ENCODE measurements around the gene H6PD.

The H6PD gene

GRCh38 chr1:9246215-9246614 lies 11.6 kb downstream of the H6PD start:
- no peak overlapping the region for H3K4me3 ChIP-seq (ENCODE audit: low read depth in 1 of 2, low read length in 1 of 2)
- H3K27ac ChIP-seq, result peak overlapping the region; percentile 15
- peaks cover 68 to 72% of the 10 kb centered on the region in 2 experiments for H3K4me1 ChIP-seq (ENCODE audit: control insufficient read depth in 1 of 2, insufficient read depth in 1 of 2, low read depth in 1 of 2, low read length in 1 of 2)
- no peaks in the 10 kb centered on the region for H3K9me3 ChIP-seq
- H3K36me3 ChIP-seq, result peaks cover 40% of the 10 kb centered on the region
- no peaks in the 10 kb centered on the region for H3K27me3 ChIP-seq
- no peak for TF ChIP-seq CTCF (IDR thresholded peaks at IDR 0.05)

DNA sequence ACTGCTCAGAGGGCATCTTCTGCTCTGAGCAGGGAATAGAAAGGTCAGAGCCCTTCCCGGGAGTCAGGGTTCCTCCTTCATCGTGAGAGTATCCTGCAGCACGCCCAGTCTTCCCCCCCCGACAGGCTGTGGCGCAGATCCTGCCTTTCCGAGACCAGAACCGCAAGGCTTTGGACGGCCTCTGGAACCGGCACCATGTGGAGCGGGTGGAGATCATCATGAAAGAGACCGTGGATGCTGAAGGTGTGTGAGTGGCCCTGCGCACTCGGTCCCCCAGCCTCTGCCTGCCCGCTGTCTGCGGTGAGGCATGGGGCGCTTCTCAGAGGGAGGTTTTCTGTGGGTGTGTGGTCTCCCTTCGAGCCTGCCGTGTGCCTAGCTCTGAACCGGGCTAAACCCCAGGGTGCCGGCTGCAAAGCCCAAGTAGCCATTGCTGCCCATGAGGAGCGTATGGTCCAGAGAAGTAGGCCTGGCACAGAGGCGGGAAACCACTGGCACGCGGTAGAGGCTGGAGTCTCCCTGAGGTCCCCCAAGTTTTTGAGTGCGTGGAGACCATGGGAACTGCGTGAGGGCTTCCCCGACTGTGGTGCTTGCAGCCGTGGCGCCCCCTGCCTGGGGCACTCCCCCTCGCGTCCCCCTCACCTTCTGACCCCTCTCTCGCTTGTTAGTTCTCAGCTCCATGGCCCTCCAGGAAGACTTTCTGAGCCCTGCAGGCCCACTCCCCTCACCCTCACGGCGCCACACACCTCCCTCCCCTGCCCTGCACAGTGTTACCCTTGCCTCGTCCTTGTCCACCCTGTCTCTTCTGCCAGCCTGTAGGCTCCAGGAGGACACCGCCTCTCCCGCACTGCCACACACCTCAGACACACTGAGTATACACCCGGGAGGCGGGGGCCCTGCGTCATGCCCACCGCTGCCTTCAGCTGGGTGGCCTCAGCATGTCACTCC lies 12.5 kb downstream of the H6PD start:
- no peak overlapping the region for H3K27ac ChIP-seq
- H3K4me3 ChIP-seq (ENCODE audit: low read depth in 1 of 2, low read length in 1 of 2), result no peak overlapping the region
- TF ChIP-seq CTCF (IDR thresholded peaks at IDR 0.05), result no peak
- no peaks in the 10 kb centered on the region for H3K9me3 ChIP-seq
- H3K27me3 ChIP-seq, result no peaks in the 10 kb centered on the region
- H3K36me3 ChIP-seq, result peaks cover 47% of the 10 kb centered on the region
- peaks cover 59 to 63% of the 10 kb centered on the region in 2 experiments for H3K4me1 ChIP-seq (ENCODE audit: control insufficient read depth in 1 of 2, insufficient read depth in 1 of 2, low read depth in 1 of 2, low read length in 1 of 2)

GRCh38 chr1:9247894-9248293 lies 13.3 kb downstream of the H6PD start:
- Histone ChIP-seq H3K27me3 (no peaks in the 10 kb centered on the region), H3K36me3 (peaks cover 51% of the 10 kb centered on the region), H3K4me1 (ENCODE audit: control insufficient read depth in 1 of 2, insufficient read depth in 1 of 2, low read depth in 1 of 2, low read length in 1 of 2) (peaks cover 51 to 55% of the 10 kb centered on the region in 2 experiments), H3K4me3 (ENCODE audit: low read depth in 1 of 2, low read length in 1 of 2) (no peak overlapping the region), H3K9me3 (no peaks in the 10 kb centered on the region), H3K27ac (no peak overlapping the region)
- no peak for TF ChIP-seq CTCF (IDR thresholded peaks at IDR 0.05)

DNA sequence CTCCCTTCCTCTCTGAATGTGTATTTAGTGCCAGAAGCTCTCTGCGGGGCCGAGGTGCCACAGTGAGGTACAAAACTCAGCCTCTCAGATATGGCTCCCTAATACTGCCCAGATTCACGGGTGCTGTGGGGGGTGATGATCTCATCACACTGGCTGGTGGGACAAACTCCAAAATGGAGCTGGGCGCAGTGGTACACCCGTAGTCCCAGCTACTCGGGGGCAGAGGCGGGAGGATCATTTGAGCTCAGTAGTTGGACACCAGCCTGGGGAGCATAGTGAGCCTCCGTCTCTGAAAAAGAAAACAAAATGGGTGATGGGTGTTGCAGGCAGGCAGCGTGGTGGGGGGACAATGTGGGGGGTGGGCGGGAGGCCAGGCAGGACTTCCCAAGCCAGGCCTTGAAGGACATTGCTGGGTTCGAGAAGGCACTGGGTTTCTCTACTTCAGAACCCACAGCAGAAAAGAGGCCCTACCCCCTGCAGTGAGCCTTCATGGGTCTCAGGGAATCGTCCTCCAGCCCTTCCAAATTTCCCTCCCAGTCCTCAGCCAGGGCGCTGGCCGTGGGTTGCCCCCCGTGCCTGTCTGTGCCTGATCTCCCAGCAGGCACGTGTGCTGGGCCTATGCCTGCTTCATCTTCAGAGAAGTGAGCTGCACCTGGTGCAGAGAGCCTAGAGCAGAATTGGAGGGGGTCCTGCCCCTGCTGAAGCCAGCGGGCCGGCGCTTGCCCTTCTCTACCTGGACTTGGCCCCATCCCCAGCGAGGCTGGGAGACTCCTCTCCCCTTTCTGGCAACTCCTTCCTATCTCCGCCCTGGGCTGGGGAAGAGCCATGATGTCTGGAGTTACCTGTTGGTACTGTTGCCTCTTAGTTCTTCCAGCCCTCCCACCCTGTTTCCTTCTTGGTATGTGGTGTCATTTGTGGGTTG lies 14.0 kb downstream of the H6PD start:
- Histone ChIP-seq H3K4me3 (ENCODE audit: low read depth in 1 of 2, low read length in 1 of 2) (no peak overlapping the region), H3K27ac (peak overlapping the region; percentile 45), H3K27me3 (no peaks in the 10 kb centered on the region), H3K4me1 (ENCODE audit: control insufficient read depth in 1 of 2, insufficient read depth in 1 of 2, low read depth in 1 of 2, low read length in 1 of 2) (peaks cover 44 to 48% of the 10 kb centered on the region in 2 experiments), H3K9me3 (no peaks in the 10 kb centered on the region), H3K36me3 (peaks cover 54% of the 10 kb centered on the region)
- TF ChIP-seq CTCF (IDR thresholded peaks at IDR 0.05), result no peak

DNA sequence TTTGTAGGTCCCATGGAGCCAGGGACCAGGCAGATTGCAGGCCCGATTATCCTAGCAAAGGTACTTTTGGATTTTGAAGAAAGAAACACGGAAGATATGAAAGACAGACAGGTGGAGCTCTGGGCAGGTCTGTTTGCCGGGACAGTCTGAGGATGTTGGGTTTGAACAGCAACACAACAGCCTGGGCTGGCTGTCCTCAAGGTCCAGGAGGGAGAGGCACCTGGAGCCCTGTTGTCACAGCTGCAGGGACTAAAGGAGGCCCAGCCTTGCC lies 14.6 kb downstream of the H6PD start:
- no peaks in the 10 kb centered on the region for H3K27me3 ChIP-seq
- peaks cover 54% of the 10 kb centered on the region for H3K36me3 ChIP-seq
- H3K9me3 ChIP-seq, result no peaks in the 10 kb centered on the region
- TF ChIP-seq CTCF (IDR thresholded peaks at IDR 0.05), result no peak
- H3K27ac ChIP-seq, result peak overlapping the region; percentile 45
- peaks cover 38 to 42% of the 10 kb centered on the region in 2 experiments for H3K4me1 ChIP-seq (ENCODE audit: control insufficient read depth in 1 of 2, insufficient read depth in 1 of 2, low read depth in 1 of 2, low read length in 1 of 2)
- H3K4me3 ChIP-seq (ENCODE audit: low read depth in 1 of 2, low read length in 1 of 2), result no peak overlapping the region
